ENCODE results near the gene KRT76.

- TF ChIP-seq CTCF (IDR thresholded peaks at IDR 0.05) = no peak
- TF ChIP-seq ZFX (IDR thresholded peaks at IDR 0.05; ENCODE audit: borderline replicate concordance) = no peak
These were observed 20.7 kb downstream of the KRT76 start for GRCh38 chr12:52756281-52756960.
